ENCODE results near the gene TAS2R43.
A peak's percentile ranks its signal among the peaks of the same experiment; 100 is the strongest.
"Not testable (repeated sequence)": the region's sequence is repeated elsewhere in the genome, so short reads cannot be mapped to it uniquely, and the experiment has no call there.

The TAS2R43 gene

GRCh38 chr12:11092128-11092527 lies at the start of gene TAS2R43:
TSS of gene TAS2R43 (minus strand) at chr12:11092313. CDS start at chr12:11092229, 84 bp downstream.
- DNase-seq (ENCODE audit: low read depth in 3 of 3) = no peak

- no peak for DNase-seq (ENCODE audit: low read depth in 3 of 3)
Observed at GRCh38 chr12:11136075-11136474, 44.0 kb upstream of the TAS2R43 start.

GRCh38 chr12:11134305-11134704 lies 42.2 kb upstream of the TAS2R43 start, which contains the start of gene TAS2R30:
TSS of gene TAS2R30 (minus strand) at chr12:11134644. CDS start at chr12:11134244, 400 bp downstream.
- no peak for DNase-seq (ENCODE audit: low read depth in 3 of 3)

GRCh38 chr12:11133816-11134215 lies 41.7 kb upstream of the TAS2R43 start:
- DNase-seq (ENCODE audit: low read depth in 3 of 3) = no peak

- DNase-seq (ENCODE audit: low read depth in 3 of 3) = no peak
Observed at GRCh38 chr12:11133162-11133561, 41.0 kb upstream of the TAS2R43 start.

GRCh38 chr12:11130999-11131398 lies 38.9 kb upstream of the TAS2R43 start:
- DNase-seq (ENCODE audit: low read depth in 3 of 3) = no peak

GRCh38 chr12:11130382-11130781 lies 38.3 kb upstream of the TAS2R43 start:
- no peak for DNase-seq (ENCODE audit: low read depth in 3 of 3)

- not testable (repeated sequence) for DNase-seq (ENCODE audit: low read depth in 3 of 3)
Observed at GRCh38 chr12:11114130-11114529, 22.0 kb upstream of the TAS2R43 start.

- DNase-seq (ENCODE audit: low read depth in 3 of 3) = not testable (repeated sequence)
Observed at GRCh38 chr12:11111213-11111612, 19.1 kb upstream of the TAS2R43 start.

- no peak for DNase-seq (ENCODE audit: low read depth in 3 of 3)
Observed at GRCh38 chr12:11108862-11109261, 16.7 kb upstream of the TAS2R43 start.

- DNase-seq (ENCODE audit: low read depth in 3 of 3) = no peak
Observed at GRCh38 chr12:11107719-11108118, 15.6 kb upstream of the TAS2R43 start.

- no peak for DNase-seq (ENCODE audit: low read depth in 3 of 3)
Observed at GRCh38 chr12:11106288-11106687, 14.2 kb upstream of the TAS2R43 start.

GRCh38 chr12:11105546-11105945 lies 13.4 kb upstream of the TAS2R43 start:
- no peak for DNase-seq (ENCODE audit: low read depth in 3 of 3)

- DNase-seq (ENCODE audit: low read depth in 3 of 3) = not testable (repeated sequence)
Observed at GRCh38 chr12:11094910-11095309, 2.8 kb upstream of the TAS2R43 start.

GRCh38 chr12:11089246-11089645 lies 2.9 kb downstream of the TAS2R43 start:
- no peak for DNase-seq (ENCODE audit: low read depth in 3 of 3)

GRCh38 chr12:11085419-11085818 lies 6.7 kb downstream of the TAS2R43 start:
- peak; percentile 1 to 6 (median 3) for DNase-seq (ENCODE audit: low read depth in 3 of 3)

- no peak for DNase-seq (ENCODE audit: low read depth in 3 of 3)
Observed at GRCh38 chr12:11081987-11082386, 10.1 kb downstream of the TAS2R43 start.

GRCh38 chr12:11078246-11078645 lies 13.9 kb downstream of the TAS2R43 start:
- DNase-seq (ENCODE audit: low read depth in 3 of 3) = no peak

- no peak for DNase-seq (ENCODE audit: low read depth in 3 of 3)
Observed at GRCh38 chr12:11075642-11076041, 16.5 kb downstream of the TAS2R43 start.

- no peak for DNase-seq (ENCODE audit: low read depth in 3 of 3)
Observed at GRCh38 chr12:11071414-11071813, 20.7 kb downstream of the TAS2R43 start.

- DNase-seq (ENCODE audit: low read depth in 3 of 3) = no peak
Observed at GRCh38 chr12:11070999-11071398, 21.1 kb downstream of the TAS2R43 start.

- no peak for DNase-seq (ENCODE audit: low read depth in 3 of 3)
Observed at GRCh38 chr12:11069854-11070365, 22.2 kb downstream of the TAS2R43 start.

GRCh38 chr12:11067514-11067913 lies 24.6 kb downstream of the TAS2R43 start:
- no peak for DNase-seq (ENCODE audit: low read depth in 3 of 3)

GRCh38 chr12:11062194-11062593 lies 29.9 kb downstream of the TAS2R43 start, which contains the start of gene TAS2R46:
TSS of gene TAS2R46 (minus strand) at chr12:11062294. CDS start at chr12:11062294, 0 bp downstream.
- not testable (repeated sequence) for DNase-seq (ENCODE audit: low read depth in 3 of 3)

Data from stimulated activated CD4-positive, alpha-beta T cell treated with anti-CD3 and anti-CD28 coated beads, TNF-alpha, amount 100 ng/mL, for 48 hours (primary cell).